HEK293 (cell line): ENCODE results near the gene KCND2.

Experiments used
- BCL11A ChIP-seq: fragments of 450-650 bp; formaldehyde crosslinking; IDR thresholded peaks from 2 replicates; pipeline ENCODE4 v1.5.1; 2016; ENCODE audit warnings: low read depth, missing biosample characterization, missing genetic modification characterization
- ZNF133 ChIP-seq: fragments of 450-650 bp; formaldehyde crosslinking; IDR thresholded peaks from 2 replicates; pipeline ENCODE4 v1.5.1; 2016; ENCODE audit warnings: missing biosample characterization, missing genetic modification characterization
- ZNF175 ChIP-seq: fragments of 450-650 bp; formaldehyde crosslinking; IDR thresholded peaks from 2 replicates; pipeline ENCODE4 v1.5.1; 2016; ENCODE audit warnings: missing biosample characterization, missing genetic modification characterization
- ZNF843 ChIP-seq: fragments of 450-650 bp; formaldehyde crosslinking; IDR thresholded peaks from 2 replicates; pipeline ENCODE4 v1.5.1; 2016; ENCODE audit warnings: missing biosample characterization, missing genetic modification characterization
- TF ChIP-seq, protein P1 (sequence below): fragments of 450-650 bp; formaldehyde crosslinking; IDR thresholded peaks from 2 replicates; pipeline ENCODE4 v1.5.1; 2016; ENCODE audit warnings: missing biosample characterization, missing genetic modification characterization
- TF ChIP-seq, protein P2 (sequence below): fragments of 450-650 bp; formaldehyde crosslinking; IDR thresholded peaks from 2 replicates; pipeline ENCODE4 v1.5.1; 2016; ENCODE audit warnings: missing biosample characterization, missing genetic modification characterization
- TF ChIP-seq, protein P3 (sequence below): fragments of 450-650 bp; formaldehyde crosslinking; IDR thresholded peaks from 2 replicates; pipeline ENCODE4 v1.5.1; 2016; ENCODE audit warnings: missing biosample characterization, missing genetic modification characterization

GRCh38 chr7:120311028-120311788, 38.2 kb downstream of the KCND2 start:
- TF ChIP-seq, protein P1, sequence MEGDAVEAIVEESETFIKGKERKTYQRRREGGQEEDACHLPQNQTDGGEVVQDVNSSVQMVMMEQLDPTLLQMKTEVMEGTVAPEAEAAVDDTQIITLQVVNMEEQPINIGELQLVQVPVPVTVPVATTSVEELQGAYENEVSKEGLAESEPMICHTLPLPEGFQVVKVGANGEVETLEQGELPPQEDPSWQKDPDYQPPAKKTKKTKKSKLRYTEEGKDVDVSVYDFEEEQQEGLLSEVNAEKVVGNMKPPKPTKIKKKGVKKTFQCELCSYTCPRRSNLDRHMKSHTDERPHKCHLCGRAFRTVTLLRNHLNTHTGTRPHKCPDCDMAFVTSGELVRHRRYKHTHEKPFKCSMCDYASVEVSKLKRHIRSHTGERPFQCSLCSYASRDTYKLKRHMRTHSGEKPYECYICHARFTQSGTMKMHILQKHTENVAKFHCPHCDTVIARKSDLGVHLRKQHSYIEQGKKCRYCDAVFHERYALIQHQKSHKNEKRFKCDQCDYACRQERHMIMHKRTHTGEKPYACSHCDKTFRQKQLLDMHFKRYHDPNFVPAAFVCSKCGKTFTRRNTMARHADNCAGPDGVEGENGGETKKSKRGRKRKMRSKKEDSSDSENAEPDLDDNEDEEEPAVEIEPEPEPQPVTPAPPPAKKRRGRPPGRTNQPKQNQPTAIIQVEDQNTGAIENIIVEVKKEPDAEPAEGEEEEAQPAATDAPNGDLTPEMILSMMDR (tag by site-specific recombination): no peak
- TF ChIP-seq, protein P2, sequence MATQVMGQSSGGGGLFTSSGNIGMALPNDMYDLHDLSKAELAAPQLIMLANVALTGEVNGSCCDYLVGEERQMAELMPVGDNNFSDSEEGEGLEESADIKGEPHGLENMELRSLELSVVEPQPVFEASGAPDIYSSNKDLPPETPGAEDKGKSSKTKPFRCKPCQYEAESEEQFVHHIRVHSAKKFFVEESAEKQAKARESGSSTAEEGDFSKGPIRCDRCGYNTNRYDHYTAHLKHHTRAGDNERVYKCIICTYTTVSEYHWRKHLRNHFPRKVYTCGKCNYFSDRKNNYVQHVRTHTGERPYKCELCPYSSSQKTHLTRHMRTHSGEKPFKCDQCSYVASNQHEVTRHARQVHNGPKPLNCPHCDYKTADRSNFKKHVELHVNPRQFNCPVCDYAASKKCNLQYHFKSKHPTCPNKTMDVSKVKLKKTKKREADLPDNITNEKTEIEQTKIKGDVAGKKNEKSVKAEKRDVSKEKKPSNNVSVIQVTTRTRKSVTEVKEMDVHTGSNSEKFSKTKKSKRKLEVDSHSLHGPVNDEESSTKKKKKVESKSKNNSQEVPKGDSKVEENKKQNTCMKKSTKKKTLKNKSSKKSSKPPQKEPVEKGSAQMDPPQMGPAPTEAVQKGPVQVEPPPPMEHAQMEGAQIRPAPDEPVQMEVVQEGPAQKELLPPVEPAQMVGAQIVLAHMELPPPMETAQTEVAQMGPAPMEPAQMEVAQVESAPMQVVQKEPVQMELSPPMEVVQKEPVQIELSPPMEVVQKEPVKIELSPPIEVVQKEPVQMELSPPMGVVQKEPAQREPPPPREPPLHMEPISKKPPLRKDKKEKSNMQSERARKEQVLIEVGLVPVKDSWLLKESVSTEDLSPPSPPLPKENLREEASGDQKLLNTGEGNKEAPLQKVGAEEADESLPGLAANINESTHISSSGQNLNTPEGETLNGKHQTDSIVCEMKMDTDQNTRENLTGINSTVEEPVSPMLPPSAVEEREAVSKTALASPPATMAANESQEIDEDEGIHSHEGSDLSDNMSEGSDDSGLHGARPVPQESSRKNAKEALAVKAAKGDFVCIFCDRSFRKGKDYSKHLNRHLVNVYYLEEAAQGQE (tag by site-specific recombination): no peak
- no peak for TF ChIP-seq ZNF175
- no peak for TF ChIP-seq ZNF843 (tag by site-specific recombination)
- TF ChIP-seq, protein P3, sequence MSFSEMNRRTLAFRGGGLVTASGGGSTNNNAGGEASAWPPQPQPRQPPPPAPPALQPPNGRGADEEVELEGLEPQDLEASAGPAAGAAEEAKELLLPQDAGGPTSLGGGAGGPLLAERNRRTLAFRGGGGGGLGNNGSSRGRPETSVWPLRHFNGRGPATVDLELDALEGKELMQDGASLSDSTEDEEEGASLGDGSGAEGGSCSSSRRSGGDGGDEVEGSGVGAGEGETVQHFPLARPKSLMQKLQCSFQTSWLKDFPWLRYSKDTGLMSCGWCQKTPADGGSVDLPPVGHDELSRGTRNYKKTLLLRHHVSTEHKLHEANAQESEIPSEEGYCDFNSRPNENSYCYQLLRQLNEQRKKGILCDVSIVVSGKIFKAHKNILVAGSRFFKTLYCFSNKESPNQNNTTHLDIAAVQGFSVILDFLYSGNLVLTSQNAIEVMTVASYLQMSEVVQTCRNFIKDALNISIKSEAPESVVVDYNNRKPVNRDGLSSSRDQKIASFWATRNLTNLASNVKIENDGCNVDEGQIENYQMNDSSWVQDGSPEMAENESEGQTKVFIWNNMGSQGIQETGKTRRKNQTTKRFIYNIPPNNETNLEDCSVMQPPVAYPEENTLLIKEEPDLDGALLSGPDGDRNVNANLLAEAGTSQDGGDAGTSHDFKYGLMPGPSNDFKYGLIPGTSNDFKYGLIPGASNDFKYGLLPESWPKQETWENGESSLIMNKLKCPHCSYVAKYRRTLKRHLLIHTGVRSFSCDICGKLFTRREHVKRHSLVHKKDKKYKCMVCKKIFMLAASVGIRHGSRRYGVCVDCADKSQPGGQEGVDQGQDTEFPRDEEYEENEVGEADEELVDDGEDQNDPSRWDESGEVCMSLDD (tag by site-specific recombination): no peak
- TF ChIP-seq ZNF133 (tag by site-specific recombination): no peak
- TF ChIP-seq BCL11A: no peak
